ENCODE results near the gene VSIG10. TPM values are rescaled to one million over a fixed set of nuclear protein-coding genes. Genes with fewer than 3 reads are reported as not detected.
A peak's percentile ranks its signal among the peaks of the same experiment; 100 is the strongest.

VSIG10 gene
- 1 to 10 TPM in 1 of 3 donors, under 1 TPM in 2; 0.56 to 2.2 (median 0.75) TPM for total RNA-seq
- 2.2 TPM for total RNA-seq (2013)

GRCh38 chr12:118103601-118104382 lies at the start of gene VSIG10:
VSIG10 (minus strand) TSS chr12:118104011; CDS start chr12:118103671, 340 bp downstream.
- peak in 1 of 2 donors; percentile 34 for DNase-seq
- WGBS (ENCODE audit: insufficient coverage), result under 1% methylated on average over 75 of the region's 75 CpGs
- no peak for TF ChIP-seq CTCF (IDR thresholded peaks at IDR 0.05)
- intact Hi-C loops (cut with micrococcal nuclease), result no loop called here
- peaks cover 14% of the 10 kb centered on the region for H3K4me1 ChIP-seq (ENCODE audit: control insufficient read depth, insufficient read depth, low read length)
- H3K36me3 Mint-ChIP-seq, result no peaks in the 10 kb centered on the region
- peak within 1 kb of the TSS; percentile 91 for H3K4me3 Mint-ChIP-seq
- H3K27ac Mint-ChIP-seq, result no peak within 1 kb of the TSS
- H3K9me3 Mint-ChIP-seq, result no peaks in the 10 kb centered on the region
- peaks cover 22% of the 10 kb centered on the region for H3K27me3 ChIP-seq (ENCODE audit: control insufficient read depth, insufficient read depth, low read length)
- peak; percentile 31 to 69 (median 49) for ATAC-seq
- H3K9me3 ChIP-seq (ENCODE audit: control insufficient read depth, insufficient read depth, low read length), result no peaks in the 10 kb centered on the region
- H3K4me1 Mint-ChIP-seq, result peaks cover 10 to 14% of the 10 kb centered on the region in 2 donors
- H3K36me3 ChIP-seq (ENCODE audit: control insufficient read depth, insufficient read depth, low read length), result no peaks in the 10 kb centered on the region
- H3K27ac ChIP-seq (ENCODE audit: low read length), result no peak within 1 kb of the TSS
- peak within 1 kb of the TSS; percentile 24 for H3K4me3 ChIP-seq (ENCODE audit: low read length)
- H3K27me3 Mint-ChIP-seq (ENCODE audit: low read depth in 2 of 2), result peaks cover 20 to 22% of the 10 kb centered on the region in 2 donors

GRCh38 chr12:118151755-118152154 lies 47.9 kb upstream of the VSIG10 start:
- no peaks in the 10 kb centered on the region for H3K9me3 Mint-ChIP-seq
- no peak overlapping the region for H3K27ac Mint-ChIP-seq
- Histone ChIP-seq H3K36me3 (ENCODE audit: control insufficient read depth, insufficient read depth, low read length) (peaks cover 37% of the 10 kb centered on the region), H3K27me3 (ENCODE audit: control insufficient read depth, insufficient read depth, low read length) (no peaks in the 10 kb centered on the region), H3K4me3 (ENCODE audit: low read length) (no peak overlapping the region), H3K4me1 (ENCODE audit: control insufficient read depth, insufficient read depth, low read length) (no peaks in the 10 kb centered on the region), H3K9me3 (ENCODE audit: control insufficient read depth, insufficient read depth, low read length) (no peaks in the 10 kb centered on the region), H3K27ac (ENCODE audit: low read length) (no peak overlapping the region)
- TF ChIP-seq CTCF (IDR thresholded peaks at IDR 0.05), result no peak
- no peak overlapping the region for H3K4me3 Mint-ChIP-seq
- intact Hi-C loops (cut with micrococcal nuclease), result no loop called here
- H3K4me1 Mint-ChIP-seq, result no peaks in the 10 kb centered on the region
- no peak for DNase-seq
- 90% methylated on average over 5 of the region's 5 CpGs for WGBS (ENCODE audit: insufficient coverage)
- no peak for ATAC-seq
- H3K27me3 Mint-ChIP-seq (ENCODE audit: low read depth in 2 of 2), result no peaks in the 10 kb centered on the region
- H3K36me3 Mint-ChIP-seq, result peaks cover 18% of the 10 kb centered on the region

- no peak for DNase-seq
- H3K4me1 ChIP-seq (ENCODE audit: control insufficient read depth, insufficient read depth, low read length), result no peaks in the 10 kb centered on the region
- ATAC-seq, result no peak
- H3K36me3 ChIP-seq (ENCODE audit: control insufficient read depth, insufficient read depth, low read length), result peaks cover 31% of the 10 kb centered on the region
- intact Hi-C loops (cut with micrococcal nuclease), result no loop called here
- TF ChIP-seq CTCF (IDR thresholded peaks at IDR 0.05), result no peak
- peaks cover 18% of the 10 kb centered on the region for H3K36me3 Mint-ChIP-seq
- H3K9me3 Mint-ChIP-seq, result no peaks in the 10 kb centered on the region
- H3K27ac Mint-ChIP-seq, result peak overlapping the region; percentile 60
- H3K4me3 Mint-ChIP-seq, result no peak overlapping the region
- H3K4me3 ChIP-seq (ENCODE audit: low read length), result no peak overlapping the region
- H3K27me3 Mint-ChIP-seq (ENCODE audit: low read depth in 2 of 2), result no peaks in the 10 kb centered on the region
- H3K9me3 ChIP-seq (ENCODE audit: control insufficient read depth, insufficient read depth, low read length), result no peaks in the 10 kb centered on the region
- H3K27me3 ChIP-seq (ENCODE audit: control insufficient read depth, insufficient read depth, low read length), result no peaks in the 10 kb centered on the region
- 70% methylated on average over 7 of the region's 7 CpGs for WGBS (ENCODE audit: insufficient coverage)
- no peaks in the 10 kb centered on the region for H3K4me1 Mint-ChIP-seq
- no peak overlapping the region for H3K27ac ChIP-seq (ENCODE audit: low read length)
Measured at GRCh38 chr12:118150625-118151024, 46.8 kb upstream of the VSIG10 start.
